ENCODE results near the gene CASP8AP2. TPM values are rescaled to one million over a fixed set of nuclear protein-coding genes. Genes with fewer than 3 reads are reported as not detected.
A peak's percentile ranks its signal among the peaks of the same experiment; 100 is the strongest.

Gene CASP8AP2
- total and polyA plus RNA-seq, 9 of the 15 experiments (the other 6 are each of a cell fraction or from before 2014, with no cell fraction given), result 10.6 to 30.0 (median 19.1) TPM

- TF ChIP-seq HDAC8 (tag; IDR thresholded peaks at IDR 0.05), result 0 out of 2 replicates have a peak, but pooled peaks have one; percentile 50
- TF ChIP-seq RNF219 (CRISPR knock-in tag; IDR thresholded peaks at IDR 0.05), result no peak
- TF ChIP-seq ZBTB7A (IDR thresholded peaks at IDR 0.05; ENCODE audit: borderline replicate concordance, control insufficient read depth, low read depth, low read length), result peak; percentile 41; the same call in 1 of the 2 replicates
- peak; percentile 99 for TF ChIP-seq SAP30 (IDR thresholded peaks at IDR 0.05; ENCODE audit: borderline replicate concordance, insufficient read depth, low read depth, low read length, poor library complexity, severe bottlenecking)
- 0 out of 2 replicates have a peak, but pooled peaks have one; percentile 36 for TF ChIP-seq SPI1 (IDR thresholded peaks at IDR 0.05; ENCODE audit: borderline replicate concordance, low read depth, low read length)
- no peak for TF ChIP-seq KLF10 (CRISPR knock-in tag; IDR thresholded peaks at IDR 0.05)
- peak; percentile 48; the same call in 1 of the 2 replicates for TF ChIP-seq ZKSCAN1 (IDR thresholded peaks at IDR 0.05; ENCODE audit: low read depth, low read length)
- peak; percentile 77; the same call in 1 of the 2 replicates for TF ChIP-seq JUN (IDR thresholded peaks at IDR 0.05; ENCODE audit: borderline replicate concordance, low read depth, low read length)
- TF ChIP-seq JUN (CRISPR knock-in tag; IDR thresholded peaks at IDR 0.05; ENCODE audit: borderline replicate concordance), result peak; percentile 90
- TF ChIP-seq NFRKB (IDR thresholded peaks at IDR 0.05; ENCODE audit: low read depth), result peak; percentile 93
- peak in 1 of 2 experiments; percentile 23; a peak in 1 of 4 replicates for TF ChIP-seq ARNT (IDR thresholded peaks at IDR 0.05)
- TF ChIP-seq GABPB1 (CRISPR knock-in tag; IDR thresholded peaks at IDR 0.05), result peak; percentile 94
- peak; percentile 39; the same call in 1 of the 2 replicates for TF ChIP-seq BHLHE40 (IDR thresholded peaks at IDR 0.05; ENCODE audit: low read length)
- no peak for TF ChIP-seq ARID2 (IDR thresholded peaks at IDR 0.05)
- peak; percentile 79 for TF ChIP-seq E2F8 (IDR thresholded peaks at IDR 0.05; ENCODE audit: low read depth, partially characterized antibody)
- 0 out of 2 replicates have a peak, but pooled peaks have one; percentile 21 for TF ChIP-seq ZNF143 (CRISPR knock-in tag; IDR thresholded peaks at IDR 0.05)
- TF ChIP-seq PKNOX1 (IDR thresholded peaks at IDR 0.05), result peak; percentile 94
- no peak for TF ChIP-seq NCOA4 (IDR thresholded peaks at IDR 0.05; ENCODE audit: partially characterized antibody)
- 0 out of 2 replicates have a peak, but pooled peaks have one; percentile 19 for TF ChIP-seq TRIM28 (IDR thresholded peaks at IDR 0.05)
- TF ChIP-seq RAD51 (IDR thresholded peaks at IDR 0.05; ENCODE audit: borderline replicate concordance, low read depth), result peak; percentile 57; the same call in 1 of the 2 replicates
- TF ChIP-seq SIN3A (IDR thresholded peaks at IDR 0.05; ENCODE audit: borderline replicate concordance in 2 of 2, control insufficient read depth in 1 of 2, low read depth in 2 of 2, low read length in 2 of 2), result peak; percentile 93 to 98; a peak in 3 of 4 replicates
Observed at GRCh38 chr6:89819336-89820130, 10.1 kb upstream of the CASP8AP2 start, which contains the start of gene MDN1 (continued).

Measured in K562 (cell line).